NK-92 treated with Interleukin-12 subunit alpha and Interleukin-12 subunit beta, amount 100 ng/mL, for 24 hours (cell line): ENCODE results near the gene EIF2B4.
"Not testable (repeated sequence)": the region's sequence is repeated elsewhere in the genome, so short reads cannot be mapped to it uniquely, and the experiment has no call there.

Source experiments
- DNase-seq: peaks from one replicate; lab custom pipeline; 2025; lab: John Stamatoyannopoulos, UW

EIF2B4 gene

DNA sequence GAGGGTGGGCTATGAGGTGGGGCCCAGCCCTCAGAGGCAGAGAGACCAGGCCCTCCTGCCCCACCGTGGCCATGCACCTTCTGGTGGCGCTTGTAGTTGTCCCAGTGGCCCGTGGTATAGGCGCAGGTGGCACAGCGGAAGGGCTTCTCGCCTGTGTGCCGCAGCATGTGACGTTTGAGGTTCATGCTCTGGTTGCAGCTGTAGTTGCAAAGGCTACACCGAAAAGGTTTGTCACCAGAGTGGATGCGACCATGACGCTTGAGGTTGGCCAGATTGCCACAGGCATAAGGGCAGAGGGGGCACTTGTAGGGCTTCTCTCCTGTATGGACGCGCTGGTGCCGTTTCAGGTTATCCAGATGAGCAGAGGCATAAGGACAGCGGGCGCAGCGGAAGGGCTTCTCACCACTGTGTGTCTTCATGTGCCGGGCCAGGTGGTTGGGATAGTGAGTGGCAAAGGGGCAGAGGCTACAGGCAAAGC, 7.5 kb upstream of the EIF2B4 start:
- DNase-seq, result no peak

DNA sequence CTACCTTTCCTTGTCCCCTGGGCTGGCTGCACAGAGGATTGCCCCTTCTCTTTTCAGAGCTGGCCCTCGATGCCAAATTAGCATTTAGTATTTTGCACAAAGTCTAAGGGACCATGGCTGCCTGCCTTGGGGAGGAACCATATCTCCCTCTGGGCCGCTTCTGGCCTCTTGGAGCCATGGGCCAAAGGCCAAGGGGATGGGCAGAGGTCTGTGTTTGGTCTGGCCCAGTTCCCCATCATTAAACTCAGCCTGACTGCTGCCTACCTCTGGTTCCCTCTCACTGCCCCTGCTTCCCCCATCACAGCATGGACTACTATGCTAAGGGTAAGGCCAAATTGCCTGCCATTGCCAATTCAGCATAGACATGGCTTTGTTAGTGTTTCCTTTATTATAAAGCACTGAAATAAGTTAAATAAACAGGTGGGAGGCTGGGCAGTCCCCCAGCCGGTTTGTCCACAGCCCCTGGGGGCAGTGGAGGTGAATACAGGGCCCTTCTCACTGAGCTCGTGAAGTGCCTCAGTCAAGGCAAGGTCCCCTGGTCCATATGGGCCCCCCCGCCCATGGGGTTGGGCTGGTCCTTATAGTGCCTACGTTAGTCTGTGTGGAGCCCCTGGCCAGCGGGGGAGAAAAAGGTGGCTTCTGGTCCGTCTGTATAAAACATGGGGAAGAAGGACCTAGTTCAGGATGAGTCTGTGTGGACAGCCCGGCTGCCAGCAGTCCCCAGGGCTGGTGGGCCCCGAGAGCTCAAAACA, 6.9 kb upstream of the EIF2B4 start:
- no peak for DNase-seq

DNA sequence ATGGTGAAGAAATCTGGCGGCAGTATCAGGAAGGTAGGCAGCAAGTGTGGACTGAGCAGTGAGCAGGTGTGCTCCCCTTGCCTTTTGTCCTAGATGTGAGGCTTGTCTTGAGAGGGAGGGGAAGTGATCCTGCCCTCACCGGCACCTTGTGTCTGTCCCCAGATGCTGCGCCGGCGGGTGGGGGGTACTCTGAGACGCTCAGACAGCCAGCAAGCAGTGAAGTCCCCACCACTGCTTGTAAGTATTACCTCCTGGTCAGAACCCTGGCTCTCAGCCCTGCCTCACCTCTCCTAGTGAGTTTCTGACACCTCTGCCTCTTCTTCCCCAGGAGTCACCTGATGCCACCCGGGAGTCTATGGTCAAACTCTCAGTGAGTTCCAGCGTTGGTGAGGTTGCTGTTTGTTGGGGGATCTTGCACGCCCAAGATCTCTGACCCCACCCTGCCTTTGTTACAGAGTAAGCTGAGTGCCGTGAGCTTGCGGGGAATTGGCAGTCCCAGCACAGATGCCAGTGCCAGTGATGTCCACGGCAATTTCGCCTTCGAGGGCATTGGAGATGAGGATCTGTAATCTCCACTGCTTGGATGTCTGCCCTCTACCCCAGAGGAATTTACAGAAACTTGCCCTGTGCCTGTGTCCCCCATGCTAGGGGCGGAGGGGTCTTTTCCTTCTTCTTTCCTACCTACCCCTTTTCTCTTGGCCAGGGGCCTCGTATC, 6.2 kb upstream of the EIF2B4 start:
- DNase-seq, result no peak

- no peak for DNase-seq
These were observed 5.5 kb upstream of the EIF2B4 start for GRCh38 chr2:27375513-27376099.

DNA sequence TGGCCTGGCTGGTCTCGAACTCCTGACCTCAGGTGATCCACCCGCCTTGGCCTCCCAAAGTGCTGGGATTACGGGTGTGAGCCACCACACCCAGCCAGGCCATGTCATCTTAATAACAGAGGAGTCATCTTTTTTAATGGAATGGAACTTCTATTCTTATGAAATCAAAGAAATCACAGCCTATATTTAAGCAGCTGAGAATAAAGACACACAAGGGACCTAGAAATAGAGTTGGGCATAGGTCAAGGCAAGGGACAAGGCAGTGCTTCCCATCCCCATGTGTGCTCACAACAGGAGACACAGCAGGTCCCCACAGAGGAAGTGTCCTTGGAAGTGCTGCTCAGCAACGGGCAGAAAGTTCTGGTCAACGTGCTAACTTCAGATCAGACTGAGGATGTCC, 3.4 kb upstream of the EIF2B4 start:
- no peak for DNase-seq

DNA sequence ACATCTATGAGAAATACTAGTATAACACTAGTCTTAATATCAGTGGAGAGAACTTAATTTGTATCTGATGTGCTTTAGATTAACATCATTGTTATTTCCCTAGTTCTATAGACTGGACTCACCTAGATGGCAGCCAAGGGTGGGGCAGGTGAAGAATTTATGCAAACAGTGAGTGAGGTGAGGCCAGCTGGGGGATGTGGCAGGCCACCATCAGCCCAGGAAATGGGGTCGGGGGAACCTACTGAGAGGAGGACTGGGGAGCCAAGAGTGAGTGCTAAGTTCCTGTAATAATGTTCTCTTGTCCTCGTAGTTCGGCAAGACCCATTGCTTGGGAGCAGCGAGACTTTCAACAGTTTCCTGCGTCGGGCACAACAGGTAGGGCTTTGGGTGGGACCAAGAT, 2.8 kb upstream of the EIF2B4 start:
- no peak for DNase-seq

GRCh38 chr2:27370816-27371620, 880 bp upstream of the EIF2B4 start:
- no peak for DNase-seq

DNA sequence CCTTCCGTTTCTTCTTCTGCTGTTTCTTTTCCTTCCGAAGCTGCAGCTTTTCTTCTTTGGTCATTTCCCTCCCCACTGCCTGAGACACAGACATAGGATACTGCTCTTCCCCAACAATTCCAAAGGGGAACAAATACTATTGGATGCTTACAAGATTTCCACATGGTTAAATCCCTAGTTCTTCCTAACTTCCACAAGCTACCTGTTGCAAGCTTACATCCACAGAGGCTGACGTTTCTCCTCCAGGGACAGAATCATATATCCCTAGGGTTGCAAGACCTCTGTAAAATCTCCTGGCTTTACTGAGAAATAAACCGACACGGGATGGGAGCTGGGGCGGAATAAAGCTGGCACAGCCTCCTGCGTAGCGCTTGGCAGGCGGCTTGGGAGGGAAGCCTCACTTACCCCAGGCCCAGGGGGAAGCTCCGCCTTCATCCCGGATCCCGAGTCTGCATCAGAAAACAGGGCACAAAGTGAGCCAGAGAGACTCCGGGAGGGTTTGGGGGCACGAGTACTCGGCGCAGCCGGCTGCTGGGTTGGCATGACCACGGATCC, 590 bp downstream of the EIF2B4 start:
- DNase-seq, result peak; percentile 37

GRCh38 chr2:27363933-27364332, 6.2 kb downstream of the EIF2B4 start:
- no peak for DNase-seq

DNA sequence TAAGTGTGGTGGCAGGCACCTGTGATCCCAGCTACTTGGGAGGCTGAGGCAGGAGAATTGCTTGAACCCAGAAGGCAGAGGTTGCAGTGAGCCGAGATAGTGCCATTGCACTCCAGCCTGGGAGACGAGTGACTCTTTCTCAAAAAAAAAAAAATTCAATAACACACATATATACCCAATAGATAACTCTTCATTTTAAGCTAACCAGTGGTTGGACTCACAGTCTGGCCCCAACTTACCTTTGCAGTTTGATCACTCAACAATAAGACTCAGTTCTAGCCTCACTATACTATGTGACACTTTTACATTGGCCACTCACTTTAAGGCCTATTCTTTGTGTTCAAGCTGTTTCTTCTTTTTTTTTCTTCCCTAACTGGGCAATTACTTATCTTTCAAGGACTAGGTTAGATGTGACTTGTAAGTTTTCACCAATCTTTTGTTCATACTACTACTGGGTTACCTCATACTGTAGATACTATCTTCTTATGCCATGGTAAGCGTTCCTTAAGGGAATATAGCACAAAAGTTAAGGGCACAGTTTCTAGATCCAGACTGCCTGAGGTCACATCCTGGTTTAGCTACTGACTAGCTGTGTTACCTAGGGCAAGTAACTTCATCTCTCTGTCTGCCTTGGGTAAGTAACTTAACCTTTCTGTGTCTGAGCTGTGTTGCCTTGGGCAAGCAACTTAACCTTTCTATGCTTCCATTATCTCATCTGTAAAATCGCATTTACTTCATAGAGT, 7.3 kb downstream of the EIF2B4 start:
- no peak for DNase-seq

DNA sequence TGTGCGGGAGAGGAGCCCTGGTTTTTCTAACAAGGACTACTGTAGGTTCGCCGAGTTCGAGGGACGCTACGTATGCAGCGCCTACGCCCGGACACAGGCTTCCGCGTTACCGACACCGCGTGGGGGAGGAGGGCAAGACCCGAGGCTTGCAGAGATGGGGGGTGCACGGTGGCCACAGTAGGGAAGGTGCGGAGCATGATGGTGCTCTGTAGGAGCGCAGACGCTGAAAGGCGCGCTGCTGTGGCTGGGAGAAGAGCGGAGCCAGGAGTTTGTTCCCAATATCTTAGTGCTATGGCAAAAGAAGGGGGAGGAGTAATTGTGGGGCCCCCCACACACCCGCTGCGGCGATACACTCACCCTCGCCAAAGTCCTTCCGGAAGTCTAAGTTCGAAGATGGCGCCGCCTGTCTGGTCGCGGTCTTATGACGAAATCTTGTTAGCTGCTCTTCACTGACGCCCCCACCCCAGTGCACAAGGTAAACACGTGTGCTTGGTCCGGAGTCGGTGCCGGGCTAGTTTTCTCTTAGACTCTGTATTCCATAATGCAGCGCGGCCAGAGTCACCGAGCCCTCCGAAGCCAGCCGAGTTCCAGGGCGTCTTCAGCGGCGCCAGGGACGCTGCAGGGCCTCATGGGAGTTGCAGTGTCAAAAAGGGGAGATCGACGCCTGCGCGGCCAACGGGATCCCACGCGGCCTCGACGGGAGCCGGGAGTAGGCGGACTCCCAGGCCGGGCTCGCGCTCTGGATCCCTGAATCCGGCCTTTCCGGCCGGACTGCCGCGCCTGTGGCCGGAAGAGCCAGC, 13.6 kb downstream of the EIF2B4 start, which contains the start of gene GTF3C2:
Gene GTF3C2 (minus strand): TSS at position 383 of the 800 bp plus-strand sequence. CDS start 13,210 bp downstream, outside the sequence.
- peak; percentile 84 for DNase-seq

DNA sequence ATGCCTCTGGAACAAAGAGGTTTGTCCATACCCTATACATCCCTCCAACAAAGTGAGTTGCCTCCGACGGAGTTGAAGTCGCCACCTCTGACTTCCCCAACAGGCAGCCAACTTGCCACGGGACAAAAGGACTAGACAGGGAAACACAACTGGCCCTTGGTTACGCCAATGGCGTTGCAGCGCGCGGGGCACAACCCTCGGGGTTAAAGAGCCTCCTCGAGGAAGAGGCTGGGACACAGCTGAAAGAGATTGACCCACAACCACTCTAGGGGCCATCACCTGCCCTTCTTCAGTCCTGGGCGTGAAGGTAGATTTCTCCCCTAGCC, 14.1 kb downstream of the EIF2B4 start:
- DNase-seq, result peak; percentile 68

DNA sequence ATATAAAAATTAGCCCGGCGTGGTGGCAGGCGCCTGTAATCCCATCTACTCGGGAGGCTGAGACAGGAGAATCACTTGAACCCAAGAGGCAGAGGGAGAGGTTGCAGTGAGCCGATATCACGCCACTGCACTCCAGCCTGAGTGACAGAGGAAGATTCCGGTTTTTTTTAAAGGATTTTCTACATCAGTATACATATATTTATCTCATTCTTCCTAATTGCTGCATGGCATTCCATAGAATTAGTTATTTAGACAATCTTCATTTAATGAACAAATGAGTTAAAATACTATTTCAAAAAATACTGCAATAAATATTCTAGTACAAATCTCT, 15.6 kb downstream of the EIF2B4 start:
- no peak for DNase-seq

DNA sequence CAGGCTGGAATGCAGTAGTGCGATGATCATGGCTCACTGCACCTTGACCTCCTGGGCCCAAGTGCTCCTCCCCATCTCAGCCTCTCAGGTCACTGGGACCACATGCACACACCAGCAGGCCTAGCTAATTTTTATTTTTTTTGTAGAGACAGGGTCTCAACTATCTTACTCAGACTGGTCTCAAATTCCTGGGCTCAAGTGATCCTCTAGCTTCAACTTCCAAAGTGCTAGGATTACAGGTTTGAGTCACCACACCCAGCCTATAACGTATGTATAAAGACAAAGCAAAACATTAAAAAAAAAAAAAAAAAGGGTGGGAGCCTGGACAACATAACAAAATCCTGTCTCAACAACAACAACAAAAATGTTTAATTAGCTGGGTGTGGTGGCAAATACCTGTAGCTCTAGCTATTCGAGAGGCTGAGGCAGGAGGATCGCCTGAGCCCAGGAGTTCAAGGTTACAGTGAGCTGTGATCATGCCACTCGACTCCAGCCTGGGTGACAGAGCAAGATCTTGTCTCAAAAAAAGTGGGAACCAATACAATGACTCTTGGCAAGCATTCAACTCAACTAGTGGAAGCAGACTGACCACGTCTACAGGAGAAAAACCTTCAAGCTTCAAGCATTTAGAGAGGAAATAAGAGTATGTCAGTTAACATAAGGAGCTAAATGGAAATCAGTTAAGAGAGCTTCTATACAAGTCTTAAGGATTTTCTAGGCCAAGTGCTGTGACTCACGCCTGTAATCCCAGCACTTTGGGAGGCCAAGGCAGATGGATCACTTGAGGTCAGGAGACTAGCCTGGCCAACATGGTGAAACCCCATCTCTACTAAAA, 16.2 kb downstream of the EIF2B4 start:
- DNase-seq, result no peak

DNA sequence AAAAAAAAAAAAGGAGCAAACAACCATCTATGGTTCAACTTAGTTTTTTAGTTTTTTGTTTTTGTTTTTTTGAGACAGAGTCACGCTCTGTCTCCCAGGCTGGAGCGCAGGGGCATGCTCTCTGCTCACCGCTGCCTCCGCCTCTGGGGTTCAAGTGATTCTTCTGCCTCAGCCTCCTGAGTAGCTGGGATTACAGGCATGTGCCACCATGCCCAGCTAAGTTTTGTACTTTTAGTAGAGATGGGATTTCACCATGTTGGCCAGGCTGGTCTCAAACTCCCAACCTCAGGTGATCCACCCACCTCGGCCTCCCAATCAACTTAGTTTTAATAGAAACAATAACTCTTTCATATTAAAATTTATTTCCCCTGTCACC, 16.8 kb downstream of the EIF2B4 start:
- DNase-seq, result not testable (repeated sequence)

GRCh38 chr2:27351802-27352598, 18.1 kb downstream of the EIF2B4 start:
- no peak for DNase-seq

DNA sequence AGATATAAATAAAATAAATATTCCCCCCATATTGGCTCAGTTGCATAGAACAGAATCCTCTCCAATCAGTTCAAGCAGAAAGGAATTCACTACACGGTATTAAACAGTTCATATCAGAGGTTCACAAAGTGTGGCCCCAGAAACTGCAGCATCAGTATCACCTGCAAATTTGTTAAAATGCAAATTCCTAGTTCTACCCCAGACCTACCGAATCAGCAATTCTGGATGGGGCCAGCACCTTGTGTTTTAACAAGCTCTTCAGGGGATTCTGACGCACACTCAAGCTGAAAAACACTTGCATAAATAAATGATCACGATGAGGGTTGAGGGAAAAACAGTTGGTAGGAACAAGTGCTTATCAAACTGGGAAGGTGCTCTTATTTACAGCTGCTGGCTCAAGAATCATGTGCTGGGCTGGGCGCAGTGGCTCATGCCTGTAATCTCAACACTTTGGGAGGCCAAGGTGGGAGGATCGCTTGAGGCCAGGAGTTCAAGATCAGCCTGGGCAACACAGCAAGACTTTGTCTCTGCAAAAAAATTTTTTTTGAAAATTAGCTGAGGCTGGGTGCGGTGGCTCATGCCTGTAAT, 19.9 kb downstream of the EIF2B4 start:
- no peak for DNase-seq

GRCh38 chr2:27347641-27348040, 22.5 kb downstream of the EIF2B4 start:
- DNase-seq, result no peak
